Mesodermal cell (in vitro differentiated cells): Measurements from ENCODE around the gene ZNF324B.

Source experiments
- H3K27ac ChIP-seq: 2 replicates; pipeline ENCODE4 v1.7.0; 2013; ENCODE audit warnings: mild to moderate bottlenecking, low read depth, low read length, moderate library complexity; ENCODE audit not compliant: severe bottlenecking
- H3K36me3 ChIP-seq: 2 replicates; pipeline ENCODE4 v1.7.1; 2013; ENCODE audit warnings: mild to moderate bottlenecking, low read length, moderate library complexity; ENCODE audit not compliant: control insufficient read depth, insufficient read depth
- H3K4me1 ChIP-seq: one replicate; pipeline ENCODE4 v1.7.1; 2013; ENCODE audit warnings: mild to moderate bottlenecking, low read length; ENCODE audit not compliant: insufficient read depth, control insufficient read depth, poor library complexity, severe bottlenecking
- H3K4me3 ChIP-seq: 2 replicates; pipeline ENCODE4 v1.7.0; 2013; ENCODE audit warnings: low read length, control low read depth, mild to moderate bottlenecking; ENCODE audit not compliant: insufficient read depth, poor library complexity, severe bottlenecking; ENCODE audit errors: extremely low read depth
- H3K9me3 ChIP-seq: 2 replicates; pipeline ENCODE4 v1.7.1; 2013; ENCODE audit warnings: mild to moderate bottlenecking, low read length, moderate library complexity; ENCODE audit not compliant: control insufficient read depth
- WGBS, 2 experiments: methylation state at CpG; one replicate each; pipeline ENCODE4 v1.1.5; 2013; ENCODE audit warnings: missing lambda C conversion rate in 2 of 2; ENCODE audit not compliant: insufficient coverage in 2 of 2; 5-methylcytosine and 5-hydroxymethylcytosine counted together

ZNF324B gene

GRCh38 chr19:58474291-58474996, 23.0 kb downstream of the ZNF324B start:
- Histone ChIP-seq H3K4me3 (peak overlapping the region; percentile 64), H3K9me3 (no peaks in the 10 kb centered on the region), H3K4me1 (peaks cover 3% of the 10 kb centered on the region), H3K27ac (peak overlapping the region; percentile 92), H3K36me3 (peaks cover 30% of the 10 kb centered on the region)
- 92 to 95% methylated on average over 11 of the region's 12 CpGs for WGBS, 2 experiments

GRCh38 chr19:58474997-58475713, 23.7 kb downstream of the ZNF324B start:
- H3K36me3 ChIP-seq = peaks cover 27% of the 10 kb centered on the region
- H3K9me3 ChIP-seq = no peaks in the 10 kb centered on the region
- peaks cover 3% of the 10 kb centered on the region for H3K4me1 ChIP-seq
- peak overlapping the region; percentile 92 for H3K27ac ChIP-seq
- peak overlapping the region; percentile 64 for H3K4me3 ChIP-seq
- WGBS, 2 experiments = 27 to 31% methylated on average over 26 of the region's 27 CpGs

GRCh38 chr19:58475714-58476497, 24.5 kb downstream of the ZNF324B start, which contains the start of gene ZNF446:
ZNF446 (plus strand) TSS chr19:58476352; CDS start chr19:58477219, 867 bp downstream.
- Histone ChIP-seq H3K4me1 (peaks cover 3% of the 10 kb centered on the region), H3K27ac (peak within 1 kb of the TSS; percentile 92), H3K9me3 (no peaks in the 10 kb centered on the region), H3K4me3 (peak within 1 kb of the TSS; percentile 64), H3K36me3 (peaks cover 24% of the 10 kb centered on the region)
- 0 to 1% methylated on average over 39 to 63 of the region's 64 CpGs for WGBS, 2 experiments

- Histone ChIP-seq H3K36me3 (peaks cover 24% of the 10 kb centered on the region), H3K4me1 (peaks cover 3% of the 10 kb centered on the region), H3K27ac (peak overlapping the region; percentile 92), H3K4me3 (peak overlapping the region; percentile 64), H3K9me3 (no peaks in the 10 kb centered on the region)
- WGBS, 2 experiments = 12% methylated on average over 13 to 27 of the region's 27 CpGs
Observed at GRCh38 chr19:58476498-58477015, 25.1 kb downstream of the ZNF324B start.

GRCh38 chr19:58477130-58477529, 25.7 kb downstream of the ZNF324B start:
- 90 to 94% methylated on average over 15 of the region's 15 CpGs for WGBS, 2 experiments
- peaks cover 3% of the 10 kb centered on the region for H3K4me1 ChIP-seq
- peak overlapping the region; percentile 92 for H3K27ac ChIP-seq
- H3K9me3 ChIP-seq = no peaks in the 10 kb centered on the region
- H3K4me3 ChIP-seq = peak overlapping the region; percentile 64
- H3K36me3 ChIP-seq = peaks cover 21% of the 10 kb centered on the region

- H3K9me3 ChIP-seq = no peaks in the 10 kb centered on the region
- peaks cover 3% of the 10 kb centered on the region for H3K4me1 ChIP-seq
- no peak overlapping the region for H3K4me3 ChIP-seq
- 100% methylated on average over 1 of the region's 1 CpG for WGBS, 2 experiments
- no peak overlapping the region for H3K27ac ChIP-seq
- peaks cover 13% of the 10 kb centered on the region for H3K36me3 ChIP-seq
Observed at GRCh38 chr19:58477871-58478270, 26.4 kb downstream of the ZNF324B start.

- H3K36me3 ChIP-seq = peaks cover 2% of the 10 kb centered on the region
- peaks cover 3% of the 10 kb centered on the region for H3K4me1 ChIP-seq
- no peak overlapping the region for H3K27ac ChIP-seq
- 87 to 99% methylated on average over 6 to 7 of the region's 7 CpGs for WGBS, 2 experiments
- H3K4me3 ChIP-seq = no peak overlapping the region
- no peaks in the 10 kb centered on the region for H3K9me3 ChIP-seq
Observed at GRCh38 chr19:58479303-58479702, 27.9 kb downstream of the ZNF324B start.

- Histone ChIP-seq H3K36me3 (peaks cover 2% of the 10 kb centered on the region), H3K9me3 (no peaks in the 10 kb centered on the region), H3K4me3 (no peak overlapping the region), H3K4me1 (peaks cover 3% of the 10 kb centered on the region), H3K27ac (no peak overlapping the region)
- WGBS, 2 experiments = 92 to 95% methylated on average over 25 to 28 of the region's 28 CpGs
Observed at GRCh38 chr19:58479736-58480480, 28.5 kb downstream of the ZNF324B start.

GRCh38 chr19:58480481-58480830, 29.0 kb downstream of the ZNF324B start:
- no peak overlapping the region for H3K27ac ChIP-seq
- H3K4me1 ChIP-seq = peaks cover 3% of the 10 kb centered on the region
- no peak overlapping the region for H3K4me3 ChIP-seq
- 96 to 97% methylated on average over 20 of the region's 20 CpGs for WGBS, 2 experiments
- no peaks in the 10 kb centered on the region for H3K9me3 ChIP-seq
- H3K36me3 ChIP-seq = peaks cover 2% of the 10 kb centered on the region

GRCh38 chr19:58480831-58481230, 29.4 kb downstream of the ZNF324B start:
- peaks cover 3% of the 10 kb centered on the region for H3K4me1 ChIP-seq
- H3K9me3 ChIP-seq = no peaks in the 10 kb centered on the region
- H3K27ac ChIP-seq = no peak overlapping the region
- 57 to 100% methylated on average over 1 of the region's 2 CpGs for WGBS, 2 experiments
- peaks cover 2% of the 10 kb centered on the region for H3K36me3 ChIP-seq
- H3K4me3 ChIP-seq = no peak overlapping the region
